Right atrium auricular region (tissue), 2 donors: ENCODE data around the gene OAS3. TPM values are rescaled to one million over a fixed set of nuclear protein-coding genes. Genes with fewer than 3 reads are reported as not detected.

Source experiments
- DNase-seq: peaks from one replicate; pipeline ENCODE4 v3.0.0-alpha.2; 2019; ENCODE audit warnings: low spot score
- H3K27ac ChIP-seq, 2 donors: fragments of 200-600 bp; sonication (generic); 1 replicate in 1 of 2; 2 replicates in 1 of 2; pipeline ENCODE4 v1.5.1; 2016 to 2019
- H3K27me3 ChIP-seq, 2 donors: fragments of 200-600 bp; sonication (generic); one replicate each; pipeline versions ENCODE4 v1.5.1 to v1.6.0; 2017 to 2019
- H3K36me3 ChIP-seq: fragments of 200-600 bp; sonication (generic); one replicate; pipeline ENCODE4 v1.5.1; 2016
- H3K4me1 ChIP-seq, 2 donors: fragments of 200-600 bp; sonication (generic); one replicate each; pipeline versions ENCODE4 v1.5.1 to v1.6.0; 2017 to 2019
- H3K4me3 ChIP-seq, 2 donors: fragments of 200-600 bp; sonication (generic); 1 replicate in 1 of 2; 2 replicates in 1 of 2; pipeline ENCODE4 v1.5.1; 2017 to 2019; ENCODE audit warnings: mild to moderate bottlenecking in 1 of 2, moderate library complexity in 1 of 2
- H3K9me3 ChIP-seq, 2 donors: fragments of 200-600 bp; sonication (generic); one replicate each; pipeline ENCODE4 v1.5.1; 2019
- total RNA-seq, 2 donors: library from RNA; depleted of rRNA; stranded (reverse); fragments of >200 nt; gene quantifications; one replicate each; pipeline ENCODE4 v1.1.0, GENCODE V29; 2016
- TF ChIP-seq, protein P1 (sequence below), 2 donors: fragments of 200-600 bp; sonication (generic); IDR thresholded peaks; one replicate each; pipeline ENCODE4 v1.5.1; 2019; ENCODE audit warnings: antibody characterized with exemption in 2 of 2

Gene OAS3
- total RNA-seq, 2 donors from 2014 or later = 2.7 to 5.8 TPM

DNA sequence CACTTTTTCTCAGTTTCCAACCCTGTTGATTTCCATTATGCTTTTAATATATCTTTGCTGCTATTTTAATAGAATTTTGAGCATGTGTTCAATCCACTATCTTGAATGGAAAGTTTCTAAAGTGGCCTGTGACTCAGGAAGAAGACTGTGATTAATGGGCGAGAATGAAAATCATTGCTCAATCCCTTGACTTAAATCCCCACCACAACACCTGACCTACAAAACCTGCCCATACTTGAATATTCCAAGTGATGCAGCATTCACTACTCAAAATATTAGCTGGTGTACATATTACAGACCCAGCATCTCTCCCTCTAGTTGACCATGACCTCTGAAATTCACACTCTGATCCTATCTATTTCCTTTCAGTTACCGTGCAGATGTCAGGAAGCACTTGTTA, 1.3 kb upstream of the OAS3 start:
- H3K36me3 ChIP-seq = no peaks in the 10 kb centered on the region
- no peak overlapping the region for H3K27ac ChIP-seq
- H3K27me3 ChIP-seq = no peaks in the 10 kb centered on the region
- no peak for DNase-seq
- H3K9me3 ChIP-seq = no peaks in the 10 kb centered on the region
- TF ChIP-seq, protein P1, sequence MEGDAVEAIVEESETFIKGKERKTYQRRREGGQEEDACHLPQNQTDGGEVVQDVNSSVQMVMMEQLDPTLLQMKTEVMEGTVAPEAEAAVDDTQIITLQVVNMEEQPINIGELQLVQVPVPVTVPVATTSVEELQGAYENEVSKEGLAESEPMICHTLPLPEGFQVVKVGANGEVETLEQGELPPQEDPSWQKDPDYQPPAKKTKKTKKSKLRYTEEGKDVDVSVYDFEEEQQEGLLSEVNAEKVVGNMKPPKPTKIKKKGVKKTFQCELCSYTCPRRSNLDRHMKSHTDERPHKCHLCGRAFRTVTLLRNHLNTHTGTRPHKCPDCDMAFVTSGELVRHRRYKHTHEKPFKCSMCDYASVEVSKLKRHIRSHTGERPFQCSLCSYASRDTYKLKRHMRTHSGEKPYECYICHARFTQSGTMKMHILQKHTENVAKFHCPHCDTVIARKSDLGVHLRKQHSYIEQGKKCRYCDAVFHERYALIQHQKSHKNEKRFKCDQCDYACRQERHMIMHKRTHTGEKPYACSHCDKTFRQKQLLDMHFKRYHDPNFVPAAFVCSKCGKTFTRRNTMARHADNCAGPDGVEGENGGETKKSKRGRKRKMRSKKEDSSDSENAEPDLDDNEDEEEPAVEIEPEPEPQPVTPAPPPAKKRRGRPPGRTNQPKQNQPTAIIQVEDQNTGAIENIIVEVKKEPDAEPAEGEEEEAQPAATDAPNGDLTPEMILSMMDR (IDR thresholded peaks at IDR 0.05) = no peak
- H3K4me1 ChIP-seq = peaks cover 0 to 22% of the 10 kb centered on the region in 2 donors
- no peak overlapping the region for H3K4me3 ChIP-seq

GRCh38 chr12:112938751-112939150, 477 bp downstream of the OAS3 start:
- TF ChIP-seq, protein P1 (IDR thresholded peaks at IDR 0.05) = no peak
- peaks cover 0 to 22% of the 10 kb centered on the region in 2 donors for H3K4me1 ChIP-seq
- H3K4me3 ChIP-seq = peak overlapping the region; percentile 59 to 72
- no peaks in the 10 kb centered on the region for H3K9me3 ChIP-seq
- no peaks in the 10 kb centered on the region for H3K36me3 ChIP-seq
- no peaks in the 10 kb centered on the region for H3K27me3 ChIP-seq
- no peak for DNase-seq
- peak overlapping the region; percentile 63 to 68 for H3K27ac ChIP-seq

DNA sequence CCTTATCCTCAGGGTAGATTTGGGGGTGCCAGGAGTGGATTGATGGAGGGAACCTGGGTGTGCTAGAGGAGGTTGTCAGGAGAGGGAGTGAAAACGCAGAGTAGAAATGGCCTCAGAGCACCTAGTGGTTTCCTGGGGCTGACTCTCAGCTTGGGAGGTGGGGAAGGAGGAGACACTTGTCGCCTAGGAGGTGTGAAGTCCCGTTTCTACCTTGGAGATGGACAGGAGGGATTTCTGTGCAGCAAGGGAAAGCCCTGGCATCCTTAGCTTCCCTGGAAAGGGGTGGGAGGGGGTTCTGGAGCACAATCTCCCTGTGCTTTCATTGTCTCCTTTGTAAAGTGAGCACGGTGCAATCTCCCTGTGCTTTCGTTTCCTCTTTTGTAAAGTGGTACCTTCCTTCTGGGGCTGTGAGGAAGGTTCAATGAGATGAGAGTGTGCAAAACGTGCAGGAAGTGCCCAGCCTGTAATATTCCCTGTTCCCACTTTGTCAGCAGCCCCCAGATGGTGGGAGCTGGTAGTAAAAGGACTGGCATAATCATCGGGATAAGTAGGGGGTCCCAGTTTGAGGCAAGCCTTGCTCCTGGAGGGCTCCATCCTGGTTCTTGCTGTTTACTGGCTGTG, 1.6 kb downstream of the OAS3 start:
- Histone ChIP-seq H3K4me3 (peak overlapping the region in 1 of 2 donors; percentile 21), H3K27me3 (no peaks in the 10 kb centered on the region), H3K36me3 (no peaks in the 10 kb centered on the region), H3K27ac (no peak overlapping the region), H3K9me3 (no peaks in the 10 kb centered on the region), H3K4me1 (peaks cover 0 to 22% of the 10 kb centered on the region in 2 donors)
- DNase-seq = no peak
- TF ChIP-seq, protein P1 (IDR thresholded peaks at IDR 0.05) = no peak

- TF ChIP-seq, protein P1 (IDR thresholded peaks at IDR 0.05) = no peak
Observed at GRCh38 chr12:112941528-112942335, 3.5 kb downstream of the OAS3 start.

DNA sequence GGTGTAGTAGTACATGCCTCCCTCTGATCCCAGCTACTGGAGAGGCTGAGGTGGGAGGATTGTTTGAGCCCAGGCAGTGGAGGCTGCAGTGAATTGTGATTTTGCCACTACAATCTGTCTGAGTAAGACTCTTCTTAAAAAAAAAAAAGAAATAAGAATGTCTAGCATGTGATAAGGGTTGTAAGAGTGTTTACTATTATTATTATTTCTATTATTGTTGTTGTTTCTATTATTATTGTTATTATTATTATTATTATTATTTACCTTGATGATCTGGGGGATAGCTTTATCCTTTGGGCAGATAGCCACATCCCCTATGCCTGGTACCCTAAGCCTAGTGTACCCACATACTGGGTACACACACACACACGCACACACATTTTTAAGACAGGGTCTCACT, 4.3 kb downstream of the OAS3 start:
- Histone ChIP-seq H3K9me3 (no peaks in the 10 kb centered on the region), H3K4me3 (no peak overlapping the region), H3K27me3 (no peaks in the 10 kb centered on the region), H3K4me1 (peaks cover 0 to 22% of the 10 kb centered on the region in 2 donors), H3K27ac (no peak overlapping the region), H3K36me3 (peaks cover 3% of the 10 kb centered on the region)
- DNase-seq = no peak
- TF ChIP-seq, protein P1 (IDR thresholded peaks at IDR 0.05) = no peak

More at GRCh38 chr12:112941528-112942335, 3.5 kb downstream of the OAS3 start:
- no peaks in the 10 kb centered on the region for H3K9me3 ChIP-seq
- H3K27me3 ChIP-seq = no peaks in the 10 kb centered on the region
- H3K4me1 ChIP-seq = peaks cover 0 to 22% of the 10 kb centered on the region in 2 donors
- H3K27ac ChIP-seq = no peak overlapping the region
- no peak for DNase-seq
- no peaks in the 10 kb centered on the region for H3K36me3 ChIP-seq
- no peak overlapping the region for H3K4me3 ChIP-seq
